LHCN-M2 (cell line): ENCODE results near the gene SPOCD1. TPM values are rescaled to one million over a fixed set of nuclear protein-coding genes. Genes with fewer than 3 reads are reported as not detected.

Experiments
- DNase-seq: peaks from one replicate; pipeline ENCODE4 v3.0.0-alpha.2; 2012; ENCODE audit warnings: low read depth
- total RNA-seq: library from RNA; depleted of rRNA; stranded (reverse); fragments of >200 nt; gene quantifications from 2 replicates; pipeline ENCODE4 v1.2.3, GENCODE V29; 2014

The SPOCD1 gene
- total RNA-seq, 1 experiment from 2014 or later, result 52.0 TPM

- no peak for DNase-seq
Observed at GRCh38 chr1:31787786-31788137, 28.1 kb downstream of the SPOCD1 start.

- no peak for DNase-seq
Observed at GRCh38 chr1:31787261-31787660, 28.6 kb downstream of the SPOCD1 start.

GRCh38 chr1:31786366-31787060, 29.3 kb downstream of the SPOCD1 start:
- DNase-seq, result no peak

GRCh38 chr1:31785947-31786290, 29.9 kb downstream of the SPOCD1 start:
- DNase-seq, result no peak

GRCh38 chr1:31785020-31785946, 30.5 kb downstream of the SPOCD1 start:
- DNase-seq, result no peak

GRCh38 chr1:31784356-31785019, 31.3 kb downstream of the SPOCD1 start:
- no peak for DNase-seq

GRCh38 chr1:31783846-31784245, 32.0 kb downstream of the SPOCD1 start:
- no peak for DNase-seq

- DNase-seq, result no peak
Observed at GRCh38 chr1:31782421-31783410, 33.1 kb downstream of the SPOCD1 start.

GRCh38 chr1:31781756-31782371, 34.0 kb downstream of the SPOCD1 start:
- no peak for DNase-seq

GRCh38 chr1:31781138-31781755, 34.6 kb downstream of the SPOCD1 start:
- DNase-seq, result no peak

- no peak for DNase-seq
Observed at GRCh38 chr1:31780632-31781031, 35.2 kb downstream of the SPOCD1 start.

- no peak for DNase-seq
Observed at GRCh38 chr1:31779687-31780086, 36.1 kb downstream of the SPOCD1 start.

- DNase-seq, result no peak
Observed at GRCh38 chr1:31778763-31779488, 36.9 kb downstream of the SPOCD1 start.

GRCh38 chr1:31776516-31776915, 39.3 kb downstream of the SPOCD1 start:
- no peak for DNase-seq

- DNase-seq, result no peak
Observed at GRCh38 chr1:31776032-31776431, 39.8 kb downstream of the SPOCD1 start.

- no peak for DNase-seq
Observed at GRCh38 chr1:31775210-31775999, 40.4 kb downstream of the SPOCD1 start.

GRCh38 chr1:31774495-31774894, 41.3 kb downstream of the SPOCD1 start:
- DNase-seq, result no peak

- no peak for DNase-seq
Observed at GRCh38 chr1:31773861-31774260, 42.0 kb downstream of the SPOCD1 start.
